Measurements from ENCODE around the gene MAD1L1. TPM values are rescaled to one million over a fixed set of nuclear protein-coding genes. Genes with fewer than 3 reads are reported as not detected.

MAD1L1 gene
- total RNA-seq, 2 experiments from 2014 or later, result 40.0 to 44.7 TPM

DNA sequence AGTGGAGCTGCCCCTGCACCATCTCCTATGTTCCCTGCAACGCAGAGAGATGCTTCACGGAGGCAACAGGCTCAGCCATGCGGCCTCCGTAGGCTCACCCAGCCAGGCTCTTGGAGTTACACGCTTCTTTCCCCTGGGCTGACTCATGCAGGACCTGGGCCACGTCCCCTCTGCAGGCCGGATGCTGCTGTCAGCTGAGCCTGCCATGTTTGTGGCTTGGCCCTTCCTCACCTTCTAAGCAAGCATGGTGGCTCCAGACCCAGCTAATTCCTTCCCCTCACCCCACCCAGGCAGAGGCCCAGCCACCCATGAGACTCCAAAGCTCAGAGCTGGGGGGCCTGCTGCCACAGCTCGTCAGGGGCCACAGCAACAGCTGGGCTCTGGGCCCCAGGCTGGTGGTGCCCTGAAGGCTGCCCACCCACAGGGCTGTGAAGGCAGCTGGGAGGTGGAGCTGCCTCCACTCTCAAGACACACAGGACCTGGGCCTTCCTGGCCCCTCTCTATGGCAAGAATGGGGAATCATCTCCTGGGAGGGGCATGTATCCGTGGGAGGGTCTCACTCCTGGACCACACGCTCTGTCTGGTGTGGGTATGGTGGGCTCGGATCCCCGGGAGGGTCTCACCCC lies 343.1 kb downstream of the MAD1L1 start:
- peak; percentile 64 for DNase-seq
- peak overlapping the region; percentile 40 for H3K27ac Mint-ChIP-seq
- peaks cover 15% of the 10 kb centered on the region for H3K4me1 Mint-ChIP-seq (ENCODE audit: low read depth)
- ATAC-seq, result peak; percentile 88
- TF ChIP-seq, protein P1, sequence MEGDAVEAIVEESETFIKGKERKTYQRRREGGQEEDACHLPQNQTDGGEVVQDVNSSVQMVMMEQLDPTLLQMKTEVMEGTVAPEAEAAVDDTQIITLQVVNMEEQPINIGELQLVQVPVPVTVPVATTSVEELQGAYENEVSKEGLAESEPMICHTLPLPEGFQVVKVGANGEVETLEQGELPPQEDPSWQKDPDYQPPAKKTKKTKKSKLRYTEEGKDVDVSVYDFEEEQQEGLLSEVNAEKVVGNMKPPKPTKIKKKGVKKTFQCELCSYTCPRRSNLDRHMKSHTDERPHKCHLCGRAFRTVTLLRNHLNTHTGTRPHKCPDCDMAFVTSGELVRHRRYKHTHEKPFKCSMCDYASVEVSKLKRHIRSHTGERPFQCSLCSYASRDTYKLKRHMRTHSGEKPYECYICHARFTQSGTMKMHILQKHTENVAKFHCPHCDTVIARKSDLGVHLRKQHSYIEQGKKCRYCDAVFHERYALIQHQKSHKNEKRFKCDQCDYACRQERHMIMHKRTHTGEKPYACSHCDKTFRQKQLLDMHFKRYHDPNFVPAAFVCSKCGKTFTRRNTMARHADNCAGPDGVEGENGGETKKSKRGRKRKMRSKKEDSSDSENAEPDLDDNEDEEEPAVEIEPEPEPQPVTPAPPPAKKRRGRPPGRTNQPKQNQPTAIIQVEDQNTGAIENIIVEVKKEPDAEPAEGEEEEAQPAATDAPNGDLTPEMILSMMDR (IDR thresholded peaks at IDR 0.05), result no peak
- CTCF ChIA-PET, result no interaction called here
- intact Hi-C loops (cut with micrococcal nuclease), result no loop called here
- H3K4me3 Mint-ChIP-seq, result no peak overlapping the region
- peaks cover 11% of the 10 kb centered on the region for H3K9me3 Mint-ChIP-seq
- H3K36me3 Mint-ChIP-seq (ENCODE audit: low read depth), result peaks cover 22% of the 10 kb centered on the region
- H3K27me3 Mint-ChIP-seq, result no peaks in the 10 kb centered on the region
- POLR2A ChIA-PET, result no interaction called here

DNA sequence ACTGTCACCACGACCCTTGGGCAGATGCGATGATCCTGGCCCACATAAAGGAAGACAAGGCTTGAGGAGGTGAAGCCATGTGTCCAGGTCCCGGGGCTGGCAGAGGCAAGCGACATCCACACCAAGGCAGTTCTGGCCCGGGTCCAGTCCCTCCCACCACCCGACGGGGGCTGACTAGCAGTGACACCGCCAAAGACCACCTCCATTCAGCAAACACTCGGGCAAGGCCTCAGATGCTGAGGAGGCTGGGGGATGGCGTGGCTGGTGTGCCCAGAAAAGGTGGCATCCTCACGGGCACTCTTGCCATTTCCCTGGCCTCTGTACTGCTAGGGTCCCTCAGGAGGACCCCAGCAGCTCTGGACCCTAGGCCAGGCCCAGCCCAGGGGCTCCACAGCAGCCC lies 343.7 kb downstream of the MAD1L1 start:
- Mint-ChIP-seq H3K9me3 (peaks cover 11% of the 10 kb centered on the region), H3K4me3 (no peak overlapping the region), H3K4me1 (ENCODE audit: low read depth) (peaks cover 15% of the 10 kb centered on the region), H3K36me3 (ENCODE audit: low read depth) (peaks cover 22% of the 10 kb centered on the region), H3K27ac (peak overlapping the region; percentile 40), H3K27me3 (no peaks in the 10 kb centered on the region)
- DNase-seq (no peak), ATAC-seq (no peak)
- TF ChIP-seq, protein P1 (IDR thresholded peaks at IDR 0.05), result no peak
- intact Hi-C loops (cut with micrococcal nuclease), result no loop called here
- ChIA-PET POLR2A (no interaction called here), CTCF (no interaction called here)

DNA sequence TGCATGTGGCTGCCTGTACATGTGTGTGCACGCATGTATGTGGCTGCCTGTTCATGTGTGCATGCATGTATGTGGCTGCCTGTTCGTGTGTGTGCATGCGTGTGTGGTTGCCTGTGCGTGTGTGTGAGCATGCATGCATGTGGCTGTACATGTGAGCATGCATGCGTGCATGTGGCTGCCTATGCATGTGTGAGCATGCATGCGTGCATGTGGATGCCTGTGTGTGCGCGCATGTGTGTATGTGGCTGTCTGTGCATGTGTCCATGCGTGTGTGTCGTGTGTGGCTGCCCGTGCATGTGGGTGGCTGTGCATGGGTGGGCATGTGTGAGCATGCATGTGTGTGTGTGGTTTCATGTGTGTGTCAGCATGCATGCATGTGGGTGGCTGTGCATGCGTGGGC lies 344.3 kb downstream of the MAD1L1 start:
- ChIA-PET POLR2A (no interaction called here), CTCF (no interaction called here)
- no peak overlapping the region for H3K27ac Mint-ChIP-seq
- H3K27me3 Mint-ChIP-seq, result no peaks in the 10 kb centered on the region
- no peak for DNase-seq
- H3K9me3 Mint-ChIP-seq, result peaks cover 11% of the 10 kb centered on the region
- ATAC-seq, result no peak
- no peak overlapping the region for H3K4me3 Mint-ChIP-seq
- intact Hi-C loops (cut with micrococcal nuclease), result no loop called here
- H3K36me3 Mint-ChIP-seq (ENCODE audit: low read depth), result peaks cover 22% of the 10 kb centered on the region
- peaks cover 15% of the 10 kb centered on the region for H3K4me1 Mint-ChIP-seq (ENCODE audit: low read depth)
- TF ChIP-seq, protein P1 (IDR thresholded peaks at IDR 0.05), result no peak

DNA sequence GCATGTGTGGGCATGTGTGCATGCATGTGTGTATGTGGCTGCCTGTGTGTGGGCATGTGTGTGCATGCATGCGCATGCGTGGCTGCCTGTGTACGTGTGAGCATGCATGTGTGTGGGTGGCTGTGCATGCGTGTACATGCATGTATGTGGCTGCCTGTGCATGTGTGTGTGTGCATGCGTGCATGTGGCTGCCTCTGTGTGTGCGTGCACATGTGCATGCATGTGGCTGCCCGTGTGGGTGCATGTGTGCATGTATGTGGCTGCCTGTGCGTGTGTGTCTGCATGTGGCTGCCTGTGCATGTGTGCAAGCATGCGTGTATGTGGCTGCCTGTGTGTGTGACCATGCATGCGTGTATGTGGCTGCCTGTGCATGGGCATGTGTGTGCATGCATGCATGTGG lies 345.5 kb downstream of the MAD1L1 start:
- no peak overlapping the region for H3K27ac Mint-ChIP-seq
- peaks cover 22% of the 10 kb centered on the region for H3K36me3 Mint-ChIP-seq (ENCODE audit: low read depth)
- CTCF ChIA-PET, result no interaction called here
- H3K27me3 Mint-ChIP-seq, result no peaks in the 10 kb centered on the region
- TF ChIP-seq, protein P1 (IDR thresholded peaks at IDR 0.05), result no peak
- POLR2A ChIA-PET, result no interaction called here
- DNase-seq, result no peak
- H3K4me3 Mint-ChIP-seq, result no peak overlapping the region
- intact Hi-C loops (cut with micrococcal nuclease), result no loop called here
- peaks cover 23% of the 10 kb centered on the region for H3K4me1 Mint-ChIP-seq (ENCODE audit: low read depth)
- peaks cover 11% of the 10 kb centered on the region for H3K9me3 Mint-ChIP-seq
- ATAC-seq, result no peak

DNA sequence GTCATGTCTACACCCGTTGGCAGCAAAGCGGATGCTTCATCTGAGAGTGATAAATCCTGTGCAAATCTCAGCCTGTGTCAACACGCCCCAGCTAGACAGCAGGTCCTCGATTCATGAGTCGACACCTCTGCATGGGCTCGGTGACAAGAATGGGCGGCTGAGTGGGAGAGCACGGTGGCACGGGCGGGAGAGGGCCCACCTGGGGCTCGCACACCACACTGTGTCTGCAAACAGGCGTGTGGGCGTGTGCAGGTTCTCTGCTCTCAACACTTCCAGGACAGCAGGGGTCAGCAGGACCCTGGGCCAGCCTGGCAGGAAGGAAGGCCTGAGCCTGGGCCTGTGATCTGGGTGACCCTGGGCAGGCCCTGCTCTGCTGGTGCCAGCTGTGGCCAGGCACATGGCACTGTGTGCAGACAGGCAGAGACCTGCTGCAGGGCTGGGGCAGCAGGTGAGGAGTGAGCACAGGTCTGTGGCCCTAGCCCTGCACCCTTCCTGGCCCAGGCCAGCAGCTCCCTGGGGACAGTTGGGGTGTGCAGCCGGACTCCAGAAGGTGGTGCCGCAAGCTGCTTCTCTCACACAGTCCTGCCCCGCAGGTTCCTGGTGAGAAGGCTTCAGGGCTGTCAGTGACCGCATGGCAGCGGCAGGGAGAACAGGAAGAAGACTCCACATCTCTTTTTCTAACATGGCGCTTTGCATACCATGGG lies 346.2 kb downstream of the MAD1L1 start:
- intact Hi-C loops (cut with micrococcal nuclease), result no loop called here
- no peak overlapping the region for H3K4me3 Mint-ChIP-seq
- peaks cover 11% of the 10 kb centered on the region for H3K9me3 Mint-ChIP-seq
- TF ChIP-seq, protein P1 (IDR thresholded peaks at IDR 0.05), result no peak
- POLR2A ChIA-PET, result no interaction called here
- no peak for ATAC-seq
- H3K36me3 Mint-ChIP-seq (ENCODE audit: low read depth), result peaks cover 22% of the 10 kb centered on the region
- DNase-seq, result no peak
- peaks cover 28% of the 10 kb centered on the region for H3K4me1 Mint-ChIP-seq (ENCODE audit: low read depth)
- CTCF ChIA-PET, result no interaction called here
- no peaks in the 10 kb centered on the region for H3K27me3 Mint-ChIP-seq
- no peak overlapping the region for H3K27ac Mint-ChIP-seq

All from activated CD8-positive, alpha-beta T cell treated with anti-CD3 and anti-CD28 coated beads for 36 hours (primary cell).